Measurements from ENCODE around the gene IPO4. TPM values are rescaled to one million over a fixed set of nuclear protein-coding genes. Genes with fewer than 3 reads are reported as not detected.

The IPO4 gene
- total and polyA plus RNA-seq, 2 of the 8 experiments (the other 6 are each of a cell fraction or from before 2014, with no cell fraction given) = 55.5 to 108 TPM

DNA sequence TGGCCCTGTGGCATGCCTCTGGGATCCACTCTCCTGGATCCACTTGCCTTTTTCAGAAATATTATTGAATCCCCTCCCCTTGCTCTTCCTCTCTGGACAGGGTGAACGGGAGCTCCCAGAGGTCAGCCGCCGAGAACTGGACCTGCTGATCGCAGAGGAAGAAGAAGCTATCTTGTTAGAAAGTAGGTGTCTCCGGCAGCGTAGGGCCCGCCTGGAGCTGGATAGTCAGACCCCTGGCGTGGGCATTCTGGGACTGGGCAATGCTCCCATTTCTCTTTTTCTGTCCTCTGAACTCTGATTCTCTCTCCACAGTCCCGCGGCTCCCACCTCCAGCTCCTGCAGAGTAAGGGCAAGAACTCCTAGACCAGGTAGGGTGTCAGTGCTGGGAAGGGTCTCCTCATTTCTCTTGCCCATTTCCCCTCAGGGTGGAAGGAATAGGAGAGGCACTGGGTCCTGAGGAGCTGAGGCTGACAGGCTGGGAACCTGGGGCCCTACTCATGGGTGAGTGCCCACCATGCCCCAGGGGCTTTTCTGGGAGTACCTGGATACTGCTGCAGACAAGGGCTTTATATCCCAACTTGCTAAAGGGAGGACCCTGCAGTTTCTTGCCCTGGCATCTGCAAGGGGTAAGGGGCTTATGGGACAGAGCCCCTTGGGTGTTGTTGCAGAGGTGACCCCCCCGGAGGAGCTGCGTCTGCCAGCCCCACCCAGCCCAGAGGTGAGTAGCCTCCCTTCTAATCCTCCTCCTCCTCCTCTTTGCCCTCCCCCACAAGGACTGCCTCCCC lies 11.4 kb downstream of the IPO4 start:
- no peak overlapping the region for H3K56ac ChIP-seq (replicated peaks; ENCODE audit: insufficient read length, low read depth, low read length)
- H3K36me3 ChIP-seq (ENCODE audit: control insufficient read depth in 2 of 4, insufficient read depth in 4 of 4, low read length in 3 of 4) = peaks cover 14 to 36% (median 32%) of the 10 kb centered on the region in 4 experiments
- no peak overlapping the region for H2AFZ ChIP-seq (ENCODE audit: low read length)
- H4K5ac ChIP-seq (ENCODE audit: insufficient read length, low read depth, low read length) = no peak overlapping the region
- no peak overlapping the region for H4K91ac ChIP-seq (replicated peaks; ENCODE audit: insufficient read length, low read length)
- no peak overlapping the region for H3K23ac ChIP-seq (ENCODE audit: insufficient read length)
- WGBS, 2 experiments (ENCODE audit: extremely low coverage in 1 of 2, insufficient coverage in 1 of 2, insufficient read length in 1 of 2, insufficient replicate concordance in 2 of 2, low coverage in 1 of 2, low lambda C conversion rate in 2 of 2, missing lambda C conversion rate in 1 of 2) = 92% methylated on average over 10 of the region's 12 CpGs; no CpG with 5 or more reads in 1 of the 2 experiments
- no peak overlapping the region for H2BK120ac ChIP-seq (replicated peaks; ENCODE audit: low read depth, low read length)
- no peak overlapping the region for H3K9ac ChIP-seq (replicated peaks in 1 of 4; ENCODE audit: extremely low read depth in 1 of 4, low read depth in 3 of 4, low read length in 3 of 4)
- H3K9me3 ChIP-seq (ENCODE audit: insufficient read depth in 2 of 2, low read depth in 1 of 2, low read length in 1 of 2) = no peaks in the 10 kb centered on the region
- no peaks in the 10 kb centered on the region for H3K27me3 ChIP-seq (replicated peaks in 1 of 4; ENCODE audit: control insufficient read depth in 3 of 4, extremely low read depth in 1 of 4, insufficient read depth in 3 of 4, low read length in 3 of 4)
- H3K18ac ChIP-seq (ENCODE audit: extremely low read depth, low read length) = no peak overlapping the region
- no peak overlapping the region for H2BK15ac ChIP-seq (ENCODE audit: low read length)
- H4K8ac ChIP-seq (ENCODE audit: extremely low read depth, insufficient read depth, low read length) = no peak overlapping the region
- H3K4me2 ChIP-seq (ENCODE audit: insufficient read depth in 1 of 2, low read depth in 2 of 2, low read length in 2 of 2) = no peak overlapping the region
- CTCF ChIA-PET (ENCODE audit: partially characterized antibody) = interaction anchor here (0.9 to 1.1 kb wide), 4 partner anchors 16 to 125 kb away, joined by 3 to 4 read pairs (median 3); partner anchors contain the start of gene IRF9
- no peak overlapping the region for H2AK5ac ChIP-seq (ENCODE audit: low read depth, low read length)
- FAIRE-seq (no peak), DNase-seq (ENCODE audit: low read depth in 1 of 2, low spot score in 2 of 2) (no peak)
- no peaks in the 10 kb centered on the region for H3K79me1 ChIP-seq (ENCODE audit: low read depth, low read length)
- H3K27ac ChIP-seq (ENCODE audit: low read depth, low read length) = no peak overlapping the region
- POLR2A ChIA-PET (ENCODE audit: partially characterized antibody) = interaction anchor here (0.9 to 10.7 kb wide), 13 partner anchors 8 to 574 kb away, joined by 3 to 158 read pairs (median 5); partner anchors contain the start of genes IPO4, IRF9 and PSME2
- H3K79me2 ChIP-seq (ENCODE audit: control insufficient read depth in 1 of 2, insufficient read depth in 2 of 2, low read length in 2 of 2) = no peaks in the 10 kb centered on the region
- no peak overlapping the region for H2BK5ac ChIP-seq (ENCODE audit: low read depth, low read length)
- no peak overlapping the region for H3K14ac ChIP-seq (ENCODE audit: insufficient read length)
- no peak overlapping the region for H2BK12ac ChIP-seq (ENCODE audit: low read depth, low read length)
- peaks cover 2 to 15% of the 10 kb centered on the region in 2 experiments for H4K20me1 ChIP-seq (replicated peaks in 1 of 2; ENCODE audit: control insufficient read depth in 1 of 2, insufficient read depth in 2 of 2, low read length in 2 of 2)
- H2BK20ac ChIP-seq (ENCODE audit: low read length) = no peak overlapping the region
- peaks cover 2% of the 10 kb centered on the region; the same call in 1 of the 2 replicates for H3K23me2 ChIP-seq (ENCODE audit: low read depth, low read length)
- peaks cover 0 to 8% (median 6%) of the 10 kb centered on the region in 4 experiments; a peak in 4 of 7 replicates for H3K4me1 ChIP-seq (replicated peaks in 1 of 4; ENCODE audit: control insufficient read depth in 3 of 4, insufficient read depth in 4 of 4, low read length in 3 of 4)
- H3K4me3 ChIP-seq (ENCODE audit: extremely low read depth in 1 of 4, insufficient read depth in 2 of 4, low read depth in 3 of 4, low read length in 4 of 4) = no peak overlapping the region
- no peak overlapping the region for H3K4ac ChIP-seq (replicated peaks; ENCODE audit: insufficient read length, low read depth, low read length)
- no peak for TF ChIP-seq JUN (IDR thresholded peaks at IDR 0.05; ENCODE audit: low read depth, low read length)
- TF ChIP-seq RNF2 (IDR thresholded peaks at IDR 0.05; ENCODE audit: borderline replicate concordance, low read depth, low read length, missing control alignments, poor library complexity, severe bottlenecking) = no peak
- no peak for TF ChIP-seq POLR2AphosphoS5 (IDR thresholded peaks at IDR 0.05; ENCODE audit: low read depth, low read length)
- TF ChIP-seq SRF (IDR thresholded peaks at IDR 0.05; ENCODE audit: low read depth, low read length) = no peak
- TF ChIP-seq HDAC2 (IDR thresholded peaks at IDR 0.05; ENCODE audit: borderline replicate concordance in 1 of 2, low read depth in 2 of 2, low read length in 2 of 2) = no peak
- no peak for TF ChIP-seq FOSL1 (IDR thresholded peaks at IDR 0.05; ENCODE audit: insufficient read depth, low read depth, low read length)
- no peak for TF ChIP-seq KDM5A (IDR thresholded peaks at IDR 0.05; ENCODE audit: low read length)
- no peak for TF ChIP-seq KDM1A (IDR thresholded peaks at IDR 0.05; ENCODE audit: borderline replicate concordance, low read length)
- no peak for TF ChIP-seq NANOG (IDR thresholded peaks at IDR 0.05; ENCODE audit: insufficient read depth, low read depth, low read length, poor library complexity, severe bottlenecking)
- no peak for TF ChIP-seq CTBP2 (IDR thresholded peaks at IDR 0.05; ENCODE audit: borderline replicate concordance, insufficient read depth, insufficient read length, low read length)
- no peak for TF ChIP-seq SP1 (IDR thresholded peaks at IDR 0.05; ENCODE audit: low read depth, low read length)

Data from H1 (cell line).